Measurements from ENCODE around the gene PELI3. TPM values are rescaled to one million over a fixed set of nuclear protein-coding genes. Genes with fewer than 3 reads are reported as not detected.

PELI3 gene
- total and polyA plus RNA-seq, 2 of the 8 experiments (the other 6 are each of a cell fraction or from before 2014, with no cell fraction given), result 5.2 to 7.6 TPM

DNA sequence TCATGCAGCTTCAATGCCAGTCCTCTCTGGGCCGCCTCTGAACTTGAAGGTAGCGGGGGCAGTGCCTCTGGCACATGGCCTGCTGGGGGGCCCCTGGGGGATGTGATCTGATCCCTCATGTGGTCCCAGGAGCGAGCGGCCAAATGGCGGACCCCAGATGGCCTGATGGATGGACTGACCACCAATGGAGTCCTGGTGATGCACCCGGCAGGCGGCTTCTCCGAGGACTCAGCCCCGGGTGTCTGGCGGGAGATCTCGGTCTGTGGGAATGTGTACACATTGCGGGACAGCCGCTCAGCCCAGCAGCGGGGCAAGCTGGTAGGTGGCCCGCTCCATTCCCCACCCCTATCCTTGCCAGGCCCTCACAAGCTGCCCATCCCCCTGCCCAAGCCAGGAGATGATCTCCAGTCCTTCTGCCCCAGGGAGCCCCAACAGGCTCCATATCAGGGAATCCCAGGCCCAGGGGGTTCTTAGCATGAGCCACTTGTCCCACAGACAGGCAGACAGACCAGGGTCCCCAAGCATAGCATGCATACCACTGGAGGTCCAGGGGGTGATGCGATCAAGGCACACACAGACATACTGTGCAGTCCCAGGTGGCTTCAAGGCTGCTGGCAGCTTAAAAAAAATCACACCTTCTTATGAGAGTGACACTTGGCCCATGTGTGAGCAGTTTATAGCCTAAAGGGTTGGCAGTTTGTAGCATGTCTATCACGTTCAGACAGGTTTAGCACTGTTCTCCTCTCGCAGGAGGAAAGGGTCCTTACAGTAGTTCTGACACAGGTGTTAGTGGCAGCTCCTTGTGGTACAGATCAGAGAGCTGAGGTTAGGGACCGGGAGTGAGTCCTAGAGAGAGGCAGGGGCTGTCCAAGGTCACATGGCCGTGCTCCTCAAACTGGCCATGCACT is 7.2 kb downstream of the PELI3 start:
- Histone ChIP-seq H2BK20ac (ENCODE audit: low read length) (no peak overlapping the region), H4K5ac (ENCODE audit: insufficient read length, low read depth, low read length) (no peak overlapping the region), H3K4ac (replicated peaks; ENCODE audit: insufficient read length, low read depth, low read length) (no peak overlapping the region), H3K9ac (replicated peaks in 1 of 4; ENCODE audit: extremely low read depth in 1 of 4, low read depth in 3 of 4, low read length in 3 of 4) (0 out of 7 replicates have a peak overlapping the region, but pooled peaks of 1 of the 4 experiments have one; percentile 1), H3K9me3 (ENCODE audit: insufficient read depth in 2 of 2, low read depth in 1 of 2, low read length in 1 of 2) (no peaks in the 10 kb centered on the region), H2AK5ac (ENCODE audit: low read depth, low read length) (no peak overlapping the region), H3K23me2 (ENCODE audit: low read depth, low read length) (no peaks in the 10 kb centered on the region), H3K4me3 (ENCODE audit: extremely low read depth in 1 of 4, insufficient read depth in 2 of 4, low read depth in 3 of 4, low read length in 4 of 4) (no peak overlapping the region), H2BK12ac (ENCODE audit: low read depth, low read length) (no peak overlapping the region), H4K20me1 (replicated peaks in 1 of 2; ENCODE audit: control insufficient read depth in 1 of 2, insufficient read depth in 2 of 2, low read length in 2 of 2) (peaks cover 2% of the 10 kb centered on the region in 2 experiments), H2BK5ac (ENCODE audit: low read depth, low read length) (no peak overlapping the region), H3K4me1 (replicated peaks in 1 of 4; ENCODE audit: control insufficient read depth in 3 of 4, insufficient read depth in 4 of 4, low read length in 3 of 4) (peaks cover 2 to 9% (median 3%) of the 10 kb centered on the region in 4 experiments; a peak in 6 of 7 replicates), H3K14ac (ENCODE audit: insufficient read length) (no peak overlapping the region), H4K8ac (ENCODE audit: extremely low read depth, insufficient read depth, low read length) (no peak overlapping the region), H3K27ac (ENCODE audit: low read depth, low read length) (no peak overlapping the region), H3K79me1 (ENCODE audit: low read depth, low read length) (no peaks in the 10 kb centered on the region), H3K4me2 (ENCODE audit: insufficient read depth in 1 of 2, low read depth in 2 of 2, low read length in 2 of 2) (no peak overlapping the region), H3K36me3 (ENCODE audit: control insufficient read depth in 2 of 4, insufficient read depth in 4 of 4, low read length in 3 of 4) (no peaks in the 10 kb centered on the region; a peak in 2 of 8 replicates), H2BK15ac (ENCODE audit: low read length) (no peak overlapping the region), H3K79me2 (ENCODE audit: control insufficient read depth in 1 of 2, insufficient read depth in 2 of 2, low read length in 2 of 2) (no peaks in the 10 kb centered on the region), H3K18ac (ENCODE audit: extremely low read depth, low read length) (no peak overlapping the region), H4K91ac (replicated peaks; ENCODE audit: insufficient read length, low read length) (no peak overlapping the region), H2AFZ (ENCODE audit: low read length) (no peak overlapping the region), H3K56ac (replicated peaks; ENCODE audit: insufficient read length, low read depth, low read length) (no peak overlapping the region), H3K27me3 (replicated peaks in 1 of 4; ENCODE audit: control insufficient read depth in 3 of 4, extremely low read depth in 1 of 4, insufficient read depth in 3 of 4, low read length in 3 of 4) (no peaks in the 10 kb centered on the region), H2BK120ac (replicated peaks; ENCODE audit: low read depth, low read length) (no peak overlapping the region), H3K23ac (ENCODE audit: insufficient read length) (no peak overlapping the region)
- DNase-seq (ENCODE audit: low read depth in 1 of 2, low spot score in 2 of 2) (peak in 1 of 2 experiments; percentile 38), FAIRE-seq (no peak)
- WGBS, 2 experiments (ENCODE audit: extremely low coverage in 1 of 2, insufficient coverage in 1 of 2, insufficient read length in 1 of 2, insufficient replicate concordance in 2 of 2, low coverage in 1 of 2, low lambda C conversion rate in 2 of 2, missing lambda C conversion rate in 1 of 2), result 90% methylated on average over 20 of the region's 20 CpGs; no CpG with 5 or more reads in 1 of the 2 experiments
- ChIA-PET CTCF (ENCODE audit: partially characterized antibody) (interaction anchor here (0.9 to 1.7 kb wide), 3 partner anchors 35 to 110 kb away, joined by 3 to 4 read pairs (median 3); partner anchors contain the start of gene MRPL11), POLR2A (ENCODE audit: partially characterized antibody) (interaction anchor here (1.1 to 2.0 kb wide), 3 partner anchors 9 to 18 kb away, joined by 3 to 6 read pairs (median 3); no protein-coding TSS in a partner anchor)
- TF ChIP-seq TAF1 (IDR thresholded peaks at IDR 0.05; ENCODE audit: low read depth, low read length), result no peak
- no peak for TF ChIP-seq POLR2A (IDR thresholded peaks at IDR 0.05; ENCODE audit: control extremely low read depth in 1 of 2, low read depth in 2 of 2, low read length in 2 of 2)
- TF ChIP-seq GABPA (IDR thresholded peaks at IDR 0.05; ENCODE audit: borderline replicate concordance, insufficient read depth, low read length), result no peak
- TF ChIP-seq CHD2 (IDR thresholded peaks at IDR 0.05; ENCODE audit: low read length), result no peak
- TF ChIP-seq JUND (IDR thresholded peaks at IDR 0.05; ENCODE audit: low read length), result no peak
- TF ChIP-seq CTBP2 (IDR thresholded peaks at IDR 0.05; ENCODE audit: borderline replicate concordance, insufficient read depth, insufficient read length, low read length), result no peak
- no peak for TF ChIP-seq TAF7 (optimal IDR thresholded peaks at IDR 0.05; ENCODE audit: borderline replicate concordance, low read depth, low read length)
- TF ChIP-seq EP300 (IDR thresholded peaks at IDR 0.05; ENCODE audit: borderline replicate concordance in 1 of 2, low read depth in 2 of 2, low read length in 2 of 2), result no peak
- TF ChIP-seq, protein P1, sequence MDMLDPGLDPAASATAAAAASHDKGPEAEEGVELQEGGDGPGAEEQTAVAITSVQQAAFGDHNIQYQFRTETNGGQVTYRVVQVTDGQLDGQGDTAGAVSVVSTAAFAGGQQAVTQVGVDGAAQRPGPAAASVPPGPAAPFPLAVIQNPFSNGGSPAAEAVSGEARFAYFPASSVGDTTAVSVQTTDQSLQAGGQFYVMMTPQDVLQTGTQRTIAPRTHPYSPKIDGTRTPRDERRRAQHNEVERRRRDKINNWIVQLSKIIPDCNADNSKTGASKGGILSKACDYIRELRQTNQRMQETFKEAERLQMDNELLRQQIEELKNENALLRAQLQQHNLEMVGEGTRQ (IDR thresholded peaks at IDR 0.05; ENCODE audit: low read length), result no peak
- TF ChIP-seq SP2 (IDR thresholded peaks at IDR 0.05; ENCODE audit: low read length), result no peak
